ENCODE results near the gene TUT1. TPM values are rescaled to one million over a fixed set of nuclear protein-coding genes. Genes with fewer than 3 reads are reported as not detected.
A peak's percentile ranks its signal among the peaks of the same experiment; 100 is the strongest.

Gene TUT1
- total and polyA plus RNA-seq, 4 donors = 5.6 to 15.8 (median 13.7) TPM

DNA sequence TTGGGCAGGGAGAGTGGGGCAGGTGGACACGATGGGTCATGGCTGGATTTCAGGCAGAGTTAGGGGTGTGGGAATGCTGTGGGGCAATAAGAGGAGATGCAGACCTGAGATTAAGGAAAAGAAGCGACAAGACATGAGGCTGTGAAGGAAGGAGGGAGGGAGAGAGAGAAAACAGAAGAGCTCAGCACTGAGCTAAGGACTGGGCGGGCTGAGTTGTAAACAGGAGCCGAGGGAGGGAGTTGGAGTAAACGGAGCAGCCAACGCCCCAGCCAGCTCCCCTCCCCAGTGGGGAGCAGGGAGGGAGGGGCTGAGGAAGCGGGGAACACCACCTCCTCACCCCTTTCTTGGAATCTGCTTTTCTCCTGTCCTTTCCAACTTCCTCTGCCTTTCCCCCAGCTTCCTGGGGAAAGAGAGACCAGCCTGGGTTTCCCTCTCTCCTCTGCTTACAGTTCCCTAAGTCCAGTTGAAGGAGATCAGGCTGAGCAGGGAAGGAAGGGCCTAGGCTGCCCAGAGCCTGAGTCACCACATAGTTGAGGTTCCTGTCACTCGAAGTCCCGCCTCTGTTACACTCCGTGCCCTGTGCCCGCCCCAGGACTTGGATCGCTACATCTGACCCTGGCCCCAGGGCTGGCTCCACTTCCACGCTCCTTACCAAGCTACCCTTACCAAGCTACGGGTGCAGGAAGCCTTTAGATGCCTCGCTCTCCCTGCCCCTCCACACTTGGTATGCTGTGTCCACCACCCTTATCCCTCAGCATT, 38.1 kb downstream of the TUT1 start:
- Histone ChIP-seq H3K4me1 (ENCODE audit: control insufficient read depth in 4 of 4, insufficient read depth in 4 of 4, low read length in 3 of 4) (peaks cover 11 to 68% (median 50%) of the 10 kb centered on the region in 4 donors), H3K4me3 (ENCODE audit: low read depth in 1 of 3, low read length in 3 of 3) (no peak overlapping the region), H3K27ac (ENCODE audit: low read depth in 1 of 2, low read length in 2 of 2) (peak overlapping the region; percentile 83 to 84), H3K36me3 (ENCODE audit: control insufficient read depth in 4 of 4, insufficient read depth in 3 of 4, low read depth in 1 of 4, low read length in 3 of 4) (peaks cover 0 to 4% (median 0%) of the 10 kb centered on the region in 4 donors), H3K9ac (ENCODE audit: low read depth in 1 of 2, low read length in 2 of 2) (peak overlapping the region; percentile 47 to 68), H3K27me3 (ENCODE audit: control insufficient read depth in 4 of 4, insufficient read depth in 4 of 4, low read length in 3 of 4) (no peaks in the 10 kb centered on the region), H3K9me3 (ENCODE audit: control insufficient read depth in 4 of 4, low read length in 3 of 4) (no peaks in the 10 kb centered on the region)
- DNase-seq (ENCODE audit: low spot score) = peak; percentile 58
- TF ChIP-seq SP1 (IDR thresholded peaks at IDR 0.05) = peak; percentile 46
- peak in 1 of 2 donors; percentile 7 for TF ChIP-seq RAD21 (IDR thresholded peaks at IDR 0.05)
- TF ChIP-seq YY1 (IDR thresholded peaks at IDR 0.05) = peak; percentile 5
- peak in 1 of 2 donors; percentile 49 for TF ChIP-seq RXRA (IDR thresholded peaks at IDR 0.05)
- peak; percentile 56 for TF ChIP-seq NR2F2 (IDR thresholded peaks at IDR 0.05)
- TF ChIP-seq EGR1 (IDR thresholded peaks at IDR 0.05; ENCODE audit: low read depth in 2 of 2) = no peak
- peak; percentile 76 to 83 for TF ChIP-seq JUND (IDR thresholded peaks at IDR 0.05)
- peak in 1 of 2 donors; percentile 18 for TF ChIP-seq GABPA (IDR thresholded peaks at IDR 0.05 in 1 of 2, conservative IDR thresholded peaks at IDR 0.05 in 1 of 2)
- TF ChIP-seq, protein P1, sequence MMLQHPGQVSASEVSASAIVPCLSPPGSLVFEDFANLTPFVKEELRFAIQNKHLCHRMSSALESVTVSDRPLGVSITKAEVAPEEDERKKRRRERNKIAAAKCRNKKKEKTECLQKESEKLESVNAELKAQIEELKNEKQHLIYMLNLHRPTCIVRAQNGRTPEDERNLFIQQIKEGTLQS (IDR thresholded peaks at IDR 0.05) = no peak
- TF ChIP-seq, protein P2, sequence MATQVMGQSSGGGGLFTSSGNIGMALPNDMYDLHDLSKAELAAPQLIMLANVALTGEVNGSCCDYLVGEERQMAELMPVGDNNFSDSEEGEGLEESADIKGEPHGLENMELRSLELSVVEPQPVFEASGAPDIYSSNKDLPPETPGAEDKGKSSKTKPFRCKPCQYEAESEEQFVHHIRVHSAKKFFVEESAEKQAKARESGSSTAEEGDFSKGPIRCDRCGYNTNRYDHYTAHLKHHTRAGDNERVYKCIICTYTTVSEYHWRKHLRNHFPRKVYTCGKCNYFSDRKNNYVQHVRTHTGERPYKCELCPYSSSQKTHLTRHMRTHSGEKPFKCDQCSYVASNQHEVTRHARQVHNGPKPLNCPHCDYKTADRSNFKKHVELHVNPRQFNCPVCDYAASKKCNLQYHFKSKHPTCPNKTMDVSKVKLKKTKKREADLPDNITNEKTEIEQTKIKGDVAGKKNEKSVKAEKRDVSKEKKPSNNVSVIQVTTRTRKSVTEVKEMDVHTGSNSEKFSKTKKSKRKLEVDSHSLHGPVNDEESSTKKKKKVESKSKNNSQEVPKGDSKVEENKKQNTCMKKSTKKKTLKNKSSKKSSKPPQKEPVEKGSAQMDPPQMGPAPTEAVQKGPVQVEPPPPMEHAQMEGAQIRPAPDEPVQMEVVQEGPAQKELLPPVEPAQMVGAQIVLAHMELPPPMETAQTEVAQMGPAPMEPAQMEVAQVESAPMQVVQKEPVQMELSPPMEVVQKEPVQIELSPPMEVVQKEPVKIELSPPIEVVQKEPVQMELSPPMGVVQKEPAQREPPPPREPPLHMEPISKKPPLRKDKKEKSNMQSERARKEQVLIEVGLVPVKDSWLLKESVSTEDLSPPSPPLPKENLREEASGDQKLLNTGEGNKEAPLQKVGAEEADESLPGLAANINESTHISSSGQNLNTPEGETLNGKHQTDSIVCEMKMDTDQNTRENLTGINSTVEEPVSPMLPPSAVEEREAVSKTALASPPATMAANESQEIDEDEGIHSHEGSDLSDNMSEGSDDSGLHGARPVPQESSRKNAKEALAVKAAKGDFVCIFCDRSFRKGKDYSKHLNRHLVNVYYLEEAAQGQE (IDR thresholded peaks at IDR 0.05) = peak; percentile 58
- TF ChIP-seq FOXA1 (IDR thresholded peaks at IDR 0.05) = no peak
- peak in 1 of 2 donors; percentile 60 for TF ChIP-seq HNF4A (conservative IDR thresholded peaks at IDR 0.05)
- TF ChIP-seq, protein P3, sequence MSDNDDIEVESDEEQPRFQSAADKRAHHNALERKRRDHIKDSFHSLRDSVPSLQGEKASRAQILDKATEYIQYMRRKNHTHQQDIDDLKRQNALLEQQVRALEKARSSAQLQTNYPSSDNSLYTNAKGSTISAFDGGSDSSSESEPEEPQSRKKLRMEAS (IDR thresholded peaks at IDR 0.05) = no peak
- TF ChIP-seq TAF1 (conservative IDR thresholded peaks at IDR 0.05) = no peak
- peak; percentile 16 for TF ChIP-seq FOXA2 (IDR thresholded peaks at IDR 0.05)
- TF ChIP-seq, protein P4, sequence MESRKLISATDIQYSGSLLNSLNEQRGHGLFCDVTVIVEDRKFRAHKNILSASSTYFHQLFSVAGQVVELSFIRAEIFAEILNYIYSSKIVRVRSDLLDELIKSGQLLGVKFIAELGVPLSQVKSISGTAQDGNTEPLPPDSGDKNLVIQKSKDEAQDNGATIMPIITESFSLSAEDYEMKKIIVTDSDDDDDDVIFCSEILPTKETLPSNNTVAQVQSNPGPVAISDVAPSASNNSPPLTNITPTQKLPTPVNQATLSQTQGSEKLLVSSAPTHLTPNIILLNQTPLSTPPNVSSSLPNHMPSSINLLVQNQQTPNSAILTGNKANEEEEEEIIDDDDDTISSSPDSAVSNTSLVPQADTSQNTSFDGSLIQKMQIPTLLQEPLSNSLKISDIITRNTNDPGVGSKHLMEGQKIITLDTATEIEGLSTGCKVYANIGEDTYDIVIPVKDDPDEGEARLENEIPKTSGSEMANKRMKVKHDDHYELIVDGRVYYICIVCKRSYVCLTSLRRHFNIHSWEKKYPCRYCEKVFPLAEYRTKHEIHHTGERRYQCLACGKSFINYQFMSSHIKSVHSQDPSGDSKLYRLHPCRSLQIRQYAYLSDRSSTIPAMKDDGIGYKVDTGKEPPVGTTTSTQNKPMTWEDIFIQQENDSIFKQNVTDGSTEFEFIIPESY (IDR thresholded peaks at IDR 0.05) = no peak
- TF ChIP-seq, protein P5, sequence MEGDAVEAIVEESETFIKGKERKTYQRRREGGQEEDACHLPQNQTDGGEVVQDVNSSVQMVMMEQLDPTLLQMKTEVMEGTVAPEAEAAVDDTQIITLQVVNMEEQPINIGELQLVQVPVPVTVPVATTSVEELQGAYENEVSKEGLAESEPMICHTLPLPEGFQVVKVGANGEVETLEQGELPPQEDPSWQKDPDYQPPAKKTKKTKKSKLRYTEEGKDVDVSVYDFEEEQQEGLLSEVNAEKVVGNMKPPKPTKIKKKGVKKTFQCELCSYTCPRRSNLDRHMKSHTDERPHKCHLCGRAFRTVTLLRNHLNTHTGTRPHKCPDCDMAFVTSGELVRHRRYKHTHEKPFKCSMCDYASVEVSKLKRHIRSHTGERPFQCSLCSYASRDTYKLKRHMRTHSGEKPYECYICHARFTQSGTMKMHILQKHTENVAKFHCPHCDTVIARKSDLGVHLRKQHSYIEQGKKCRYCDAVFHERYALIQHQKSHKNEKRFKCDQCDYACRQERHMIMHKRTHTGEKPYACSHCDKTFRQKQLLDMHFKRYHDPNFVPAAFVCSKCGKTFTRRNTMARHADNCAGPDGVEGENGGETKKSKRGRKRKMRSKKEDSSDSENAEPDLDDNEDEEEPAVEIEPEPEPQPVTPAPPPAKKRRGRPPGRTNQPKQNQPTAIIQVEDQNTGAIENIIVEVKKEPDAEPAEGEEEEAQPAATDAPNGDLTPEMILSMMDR (IDR thresholded peaks at IDR 0.05; ENCODE audit: low read depth, low read length, missing input control) = no peak
- TF ChIP-seq HNF4G (IDR thresholded peaks at IDR 0.05) = no peak
- WGBS = 20% methylated on average over 15 of the region's 15 CpGs

Measured in liver (tissue), 9 donors.